GM12873 (cell line): Measurements from ENCODE around the gene SYTL2.

Experiments used
- TF ChIP-seq, protein P1 (sequence below): IDR thresholded peaks from 2 replicates; pipeline ENCODE4 v1.5.1; 2012; ENCODE audit warnings: low read depth, mild to moderate bottlenecking, moderate library complexity, low read length, control low read depth; ENCODE audit not compliant: insufficient read depth; ENCODE audit errors: missing control alignments

SYTL2 gene

DNA sequence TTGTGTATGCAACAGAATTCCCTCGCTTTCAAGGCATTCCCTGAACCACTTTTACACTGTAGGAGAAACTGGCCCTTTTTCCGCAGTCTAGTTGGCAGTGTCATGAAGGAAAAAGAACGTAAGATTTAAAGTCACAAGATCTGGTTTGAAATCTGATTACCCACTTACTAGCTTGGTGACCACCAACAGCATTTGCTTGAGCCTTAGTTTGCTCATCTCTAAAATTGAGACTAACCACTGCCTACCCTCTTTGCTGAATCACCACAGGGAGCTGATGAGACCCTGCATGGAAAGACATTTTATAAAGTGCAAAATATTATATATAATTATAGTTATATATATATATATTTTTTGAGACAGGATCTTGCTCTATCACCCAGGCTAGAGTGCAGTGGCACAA lies 39.4 kb downstream of the SYTL2 start:
- TF ChIP-seq, protein P1, sequence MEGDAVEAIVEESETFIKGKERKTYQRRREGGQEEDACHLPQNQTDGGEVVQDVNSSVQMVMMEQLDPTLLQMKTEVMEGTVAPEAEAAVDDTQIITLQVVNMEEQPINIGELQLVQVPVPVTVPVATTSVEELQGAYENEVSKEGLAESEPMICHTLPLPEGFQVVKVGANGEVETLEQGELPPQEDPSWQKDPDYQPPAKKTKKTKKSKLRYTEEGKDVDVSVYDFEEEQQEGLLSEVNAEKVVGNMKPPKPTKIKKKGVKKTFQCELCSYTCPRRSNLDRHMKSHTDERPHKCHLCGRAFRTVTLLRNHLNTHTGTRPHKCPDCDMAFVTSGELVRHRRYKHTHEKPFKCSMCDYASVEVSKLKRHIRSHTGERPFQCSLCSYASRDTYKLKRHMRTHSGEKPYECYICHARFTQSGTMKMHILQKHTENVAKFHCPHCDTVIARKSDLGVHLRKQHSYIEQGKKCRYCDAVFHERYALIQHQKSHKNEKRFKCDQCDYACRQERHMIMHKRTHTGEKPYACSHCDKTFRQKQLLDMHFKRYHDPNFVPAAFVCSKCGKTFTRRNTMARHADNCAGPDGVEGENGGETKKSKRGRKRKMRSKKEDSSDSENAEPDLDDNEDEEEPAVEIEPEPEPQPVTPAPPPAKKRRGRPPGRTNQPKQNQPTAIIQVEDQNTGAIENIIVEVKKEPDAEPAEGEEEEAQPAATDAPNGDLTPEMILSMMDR, result no peak

GRCh38 chr11:85769771-85770170 lies 41.2 kb downstream of the SYTL2 start:
- TF ChIP-seq, protein P1, result no peak

DNA sequence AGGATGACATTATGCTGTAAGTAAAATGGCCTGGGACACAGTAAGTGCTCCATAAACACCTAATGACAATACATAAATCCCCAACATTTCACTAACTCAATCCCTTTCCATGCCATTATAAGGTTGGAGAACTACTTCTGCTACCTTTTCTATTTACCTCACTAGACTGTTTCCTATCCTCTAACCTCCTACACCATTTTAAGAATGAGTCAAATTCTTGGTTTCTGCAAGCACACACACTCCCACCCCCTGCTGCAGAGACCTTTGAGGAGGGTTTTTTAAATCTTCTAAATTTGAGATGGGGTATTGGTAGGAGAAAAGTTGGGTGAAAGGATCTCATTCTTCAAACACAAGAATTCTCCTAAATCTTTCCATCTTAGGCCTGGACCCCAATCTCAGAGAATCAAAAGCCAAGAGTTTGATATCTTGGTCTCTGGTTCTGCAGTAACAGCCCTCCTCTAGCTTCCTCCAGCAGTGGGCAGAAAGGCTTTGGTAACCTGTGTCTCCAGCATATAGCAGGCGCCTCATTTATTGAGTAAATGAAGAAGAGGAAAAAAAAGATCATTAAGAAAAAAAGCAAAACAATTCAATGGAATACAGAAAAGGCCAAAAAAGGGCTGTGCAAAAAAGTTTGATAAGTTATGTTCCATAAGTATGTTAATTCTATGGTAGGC lies 42.3 kb downstream of the SYTL2 start:
- TF ChIP-seq, protein P1, result no peak

- TF ChIP-seq, protein P1, result no peak
Measured at GRCh38 chr11:85767246-85767945, 43.5 kb downstream of the SYTL2 start.

DNA sequence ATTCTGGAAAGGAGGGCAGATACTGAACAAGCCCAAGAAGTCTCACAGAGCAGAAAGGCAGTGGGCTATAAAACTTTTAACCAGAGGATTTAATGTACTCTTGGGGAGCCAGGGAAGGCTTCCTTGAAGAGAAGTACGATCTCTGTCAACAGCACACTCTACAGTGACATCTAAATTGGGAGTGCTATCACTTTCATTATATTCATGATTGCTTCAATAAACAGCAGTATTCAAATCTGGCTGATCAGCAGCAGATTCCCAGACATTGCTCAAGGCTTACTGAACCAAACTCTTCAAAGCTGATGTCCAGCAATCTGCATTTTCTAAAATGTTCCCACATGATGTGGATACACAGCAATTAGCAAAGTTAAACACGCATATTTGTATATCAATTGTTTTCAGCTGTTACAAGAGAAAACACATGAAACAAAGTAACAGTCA lies 44.2 kb downstream of the SYTL2 start:
- TF ChIP-seq, protein P1, result no peak

DNA sequence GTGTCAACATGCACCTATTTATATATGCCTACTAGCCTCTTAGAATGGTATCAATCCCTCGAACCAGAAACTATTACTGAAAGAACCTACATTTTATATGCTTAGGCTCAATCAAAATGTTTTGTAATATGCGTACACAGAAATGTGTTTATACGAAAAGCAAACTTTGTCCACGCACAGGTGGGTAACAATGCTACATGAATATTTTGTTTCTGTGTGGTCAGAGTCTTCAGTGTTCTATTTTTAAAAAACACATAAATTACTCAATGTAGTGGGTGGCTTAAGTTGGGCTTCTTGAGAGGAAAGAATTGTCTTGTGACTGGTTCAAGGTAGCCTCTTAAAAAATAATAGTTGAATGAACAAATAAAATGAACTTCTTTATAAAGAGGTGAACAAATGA lies 46.1 kb downstream of the SYTL2 start:
- TF ChIP-seq, protein P1, result no peak

GRCh38 chr11:85762226-85762625 lies 48.7 kb downstream of the SYTL2 start:
- TF ChIP-seq, protein P1, result no peak
